ENCODE measurements around the gene ULK4.

- no peak for TF ChIP-seq POLR2AphosphoS5 (IDR thresholded peaks at IDR 0.05)
- no peak for TF ChIP-seq CTCF (IDR thresholded peaks at IDR 0.05; ENCODE audit: poor library complexity, severe bottlenecking)
Measured at GRCh38 chr3:41565948-41566514, 395.9 kb downstream of the ULK4 start.

All from neural cell (in vitro differentiated cells).